Measurements from ENCODE around the gene NKAPL. TPM values are rescaled to one million over a fixed set of nuclear protein-coding genes. Genes with fewer than 3 reads are reported as not detected.
A peak's percentile ranks its signal among the peaks of the same experiment; 100 is the strongest.

The NKAPL gene
- total and polyA plus RNA-seq, 2 donors (not counting 3 experiments of a cell fraction or from before 2014, with no cell fraction given): 0.72 to 1.1 TPM

DNA sequence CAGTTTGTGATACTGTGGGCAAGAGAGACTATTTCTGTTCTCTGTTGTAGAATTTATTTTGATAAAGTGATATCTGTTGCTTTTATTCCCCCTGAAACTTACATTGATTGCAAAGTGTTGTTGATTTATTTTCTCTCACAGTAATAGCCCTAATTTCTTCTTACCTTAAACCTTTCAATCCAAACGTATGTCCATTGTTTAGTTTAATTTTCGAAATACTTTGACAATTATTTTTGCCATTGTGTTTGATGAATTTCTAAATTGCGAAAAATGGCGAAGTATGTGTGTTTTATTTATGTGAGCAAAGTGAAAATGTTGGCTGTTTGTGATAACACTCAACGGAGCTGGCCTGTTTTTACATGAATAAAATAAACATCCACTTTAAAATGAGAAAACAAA is 7.5 kb downstream of the NKAPL start:
- H3K4me3 ChIP-seq (replicated peaks in 1 of 3; ENCODE audit: insufficient read depth in 1 of 3, low read depth in 1 of 3, low read length in 3 of 3): peak overlapping the region; percentile 73 to 96 (median 85)
- peak overlapping the region; percentile 93 for H3K9ac ChIP-seq (replicated peaks; ENCODE audit: extremely low read depth, insufficient read depth, low read length)
- no peak for DNase-seq (ENCODE audit: low read depth, low spot score)
- peak overlapping the region; percentile 97 for H3K4me2 ChIP-seq (ENCODE audit: insufficient read depth, low read length)
- H3K79me2 ChIP-seq (ENCODE audit: control insufficient read depth, insufficient read depth, low read length): peaks cover 12% of the 10 kb centered on the region
- FAIRE-seq: no peak
- H3K4me1 ChIP-seq (ENCODE audit: control insufficient read depth, extremely low read depth, insufficient read depth, low read length): peaks cover 35% of the 10 kb centered on the region
- H4K20me1 ChIP-seq (replicated peaks; ENCODE audit: control insufficient read depth, extremely low read depth, insufficient read depth, low read length): no peaks in the 10 kb centered on the region
- BruUV-seq (replicated peaks): no TSS peak
- dilution Hi-C loops (cut with MboI; ENCODE audit: extremely low pct_ligation_motif_present, low sequenced_read_pairs): no loop called here
- no peaks in the 10 kb centered on the region for H3K9me3 ChIP-seq (replicated peaks; ENCODE audit: control insufficient read depth, insufficient read depth, low read length)
- peak overlapping the region; percentile 74 for H2AFZ ChIP-seq (ENCODE audit: low read depth, low read length)
- ChIA-PET CTCF (interaction anchor here (0.8 to 2.4 kb wide), 7 partner anchors 10 to 132 kb away, joined by 3 to 17 read pairs (median 4); partner anchors contain the start of gene ZKSCAN4), POLR2A (interaction anchor here (0.6 to 2.5 kb wide), 13 partner anchors 12 to 1134 kb away, joined by 3 to 13 read pairs (median 5); partner anchors contain the start of genes PGBD1, ZKSCAN4, ZKSCAN8 and ZSCAN31)
- TF ChIP-seq, protein P1, sequence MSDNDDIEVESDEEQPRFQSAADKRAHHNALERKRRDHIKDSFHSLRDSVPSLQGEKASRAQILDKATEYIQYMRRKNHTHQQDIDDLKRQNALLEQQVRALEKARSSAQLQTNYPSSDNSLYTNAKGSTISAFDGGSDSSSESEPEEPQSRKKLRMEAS (IDR thresholded peaks at IDR 0.05; ENCODE audit: insufficient read depth, insufficient read length): no peak
- TF ChIP-seq MYC (IDR thresholded peaks at IDR 0.05; ENCODE audit: low read depth, low read length) (no peak), FOS (IDR thresholded peaks at IDR 0.05; ENCODE audit: borderline replicate concordance, insufficient read depth, low read length) (no peak), EZH2 (IDR thresholded peaks at IDR 0.05; ENCODE audit: borderline replicate concordance, low read depth, low read length, severe bottlenecking) (no peak)
- peaks cover 0 to 3% of the 10 kb centered on the region in 2 experiments for H3K27me3 ChIP-seq (ENCODE audit: control insufficient read depth in 2 of 2, insufficient read depth in 2 of 2, low read length in 2 of 2)
- H3K9me1 ChIP-seq (replicated peaks; ENCODE audit: control insufficient read depth, extremely low read depth, insufficient read depth, low read length): peaks cover 2% of the 10 kb centered on the region
- H3K36me3 ChIP-seq (ENCODE audit: control insufficient read depth in 2 of 2, extremely low read depth in 1 of 2, insufficient read depth in 2 of 2, low read length in 2 of 2): no peaks in the 10 kb centered on the region
- peak overlapping the region; percentile 71 for H3K27ac ChIP-seq (ENCODE audit: insufficient read depth, low read depth, low read length)
- intact Hi-C loops (cut with micrococcal nuclease): loop anchor here (2.0 kb wide), 2 partner anchors 14 to 82 kb away; partner anchors contain the start of genes PGBD1 and ZKSCAN3

DNA sequence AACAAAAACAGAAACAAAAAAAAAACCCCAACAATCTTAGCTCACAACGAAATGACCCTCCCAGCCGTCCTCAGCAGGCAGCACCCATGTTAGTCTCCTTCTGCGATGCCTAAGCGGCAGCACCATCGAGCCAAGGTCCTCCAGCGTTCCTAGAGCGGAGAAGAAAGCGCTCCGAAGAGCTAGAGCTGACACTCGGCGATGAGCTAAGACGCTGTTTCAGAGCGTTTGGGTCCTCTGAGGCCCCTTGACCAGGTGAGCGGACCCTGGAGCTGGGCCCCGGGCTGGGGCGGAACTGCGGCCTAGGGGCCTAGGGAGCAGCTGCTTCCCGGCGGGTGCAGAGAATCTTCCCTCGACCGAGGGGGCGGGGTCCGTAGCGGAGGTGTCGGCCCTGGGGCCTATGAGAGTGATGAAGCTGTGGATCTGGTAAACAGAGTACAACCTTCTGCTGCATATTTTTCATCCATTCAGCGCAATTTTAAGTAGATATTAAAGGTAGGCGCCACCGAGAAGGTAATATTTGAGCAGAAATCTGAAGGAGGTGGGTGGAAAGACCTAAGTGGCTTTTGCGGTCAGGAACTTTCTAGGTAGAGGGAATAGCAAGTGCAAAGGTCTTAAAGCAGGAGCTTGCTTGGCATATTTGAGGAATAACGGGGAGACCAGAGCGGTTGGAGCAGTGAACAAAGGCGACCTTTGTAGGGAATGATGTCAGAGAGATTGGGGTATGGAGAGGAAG is 8.0 kb downstream of the NKAPL start, which contains the start of gene ZSCAN26:
ZSCAN26 (plus strand) TSS at position 182 of the 733 bp plus-strand sequence. CDS start 4,777 bp downstream, outside the sequence.
- Histone ChIP-seq H3K9me3 (replicated peaks; ENCODE audit: control insufficient read depth, insufficient read depth, low read length) (no peaks in the 10 kb centered on the region), H3K36me3 (ENCODE audit: control insufficient read depth in 2 of 2, extremely low read depth in 1 of 2, insufficient read depth in 2 of 2, low read length in 2 of 2) (peaks cover 2 to 4% of the 10 kb centered on the region in 2 experiments), H3K27me3 (ENCODE audit: control insufficient read depth in 2 of 2, insufficient read depth in 2 of 2, low read length in 2 of 2) (peaks cover 0 to 3% of the 10 kb centered on the region in 2 experiments), H3K4me2 (ENCODE audit: insufficient read depth, low read length) (peak within 1 kb of the TSS; percentile 97), H3K9me1 (replicated peaks; ENCODE audit: control insufficient read depth, extremely low read depth, insufficient read depth, low read length) (peaks cover 2% of the 10 kb centered on the region), H3K27ac (ENCODE audit: insufficient read depth, low read depth, low read length) (peak within 1 kb of the TSS; percentile 71), H3K79me2 (ENCODE audit: control insufficient read depth, insufficient read depth, low read length) (peaks cover 12% of the 10 kb centered on the region), H3K4me1 (ENCODE audit: control insufficient read depth, extremely low read depth, insufficient read depth, low read length) (peaks cover 35% of the 10 kb centered on the region), H4K20me1 (replicated peaks; ENCODE audit: control insufficient read depth, extremely low read depth, insufficient read depth, low read length) (no peaks in the 10 kb centered on the region), H2AFZ (ENCODE audit: low read depth, low read length) (peak within 1 kb of the TSS; percentile 74), H3K4me3 (replicated peaks in 1 of 3; ENCODE audit: insufficient read depth in 1 of 3, low read depth in 1 of 3, low read length in 3 of 3) (peak within 1 kb of the TSS; percentile 73 to 96 (median 85)), H3K9ac (replicated peaks; ENCODE audit: extremely low read depth, insufficient read depth, low read length) (peak within 1 kb of the TSS; percentile 93)
- POLR2A ChIA-PET: interaction anchor here (0.6 to 2.5 kb wide), 13 partner anchors 12 to 1135 kb away, joined by 3 to 13 read pairs (median 5); partner anchors contain the start of genes PGBD1, ZKSCAN4, ZKSCAN8 and ZSCAN31
- TF ChIP-seq FOS (IDR thresholded peaks at IDR 0.05; ENCODE audit: borderline replicate concordance, insufficient read depth, low read length): no peak
- peak; percentile 60 for TF ChIP-seq POLR2AphosphoS5 (IDR thresholded peaks at IDR 0.05; ENCODE audit: insufficient read depth, low read depth, low read length)
- no peak for TF ChIP-seq EZH2 (IDR thresholded peaks at IDR 0.05; ENCODE audit: borderline replicate concordance, low read depth, low read length, severe bottlenecking)
- TF ChIP-seq, protein P2, sequence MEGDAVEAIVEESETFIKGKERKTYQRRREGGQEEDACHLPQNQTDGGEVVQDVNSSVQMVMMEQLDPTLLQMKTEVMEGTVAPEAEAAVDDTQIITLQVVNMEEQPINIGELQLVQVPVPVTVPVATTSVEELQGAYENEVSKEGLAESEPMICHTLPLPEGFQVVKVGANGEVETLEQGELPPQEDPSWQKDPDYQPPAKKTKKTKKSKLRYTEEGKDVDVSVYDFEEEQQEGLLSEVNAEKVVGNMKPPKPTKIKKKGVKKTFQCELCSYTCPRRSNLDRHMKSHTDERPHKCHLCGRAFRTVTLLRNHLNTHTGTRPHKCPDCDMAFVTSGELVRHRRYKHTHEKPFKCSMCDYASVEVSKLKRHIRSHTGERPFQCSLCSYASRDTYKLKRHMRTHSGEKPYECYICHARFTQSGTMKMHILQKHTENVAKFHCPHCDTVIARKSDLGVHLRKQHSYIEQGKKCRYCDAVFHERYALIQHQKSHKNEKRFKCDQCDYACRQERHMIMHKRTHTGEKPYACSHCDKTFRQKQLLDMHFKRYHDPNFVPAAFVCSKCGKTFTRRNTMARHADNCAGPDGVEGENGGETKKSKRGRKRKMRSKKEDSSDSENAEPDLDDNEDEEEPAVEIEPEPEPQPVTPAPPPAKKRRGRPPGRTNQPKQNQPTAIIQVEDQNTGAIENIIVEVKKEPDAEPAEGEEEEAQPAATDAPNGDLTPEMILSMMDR (IDR thresholded peaks at IDR 0.05; ENCODE audit: extremely low read depth in 1 of 2, insufficient read depth in 1 of 2, low read depth in 1 of 2, low read length in 2 of 2): no peak
- TF ChIP-seq, protein P1 (IDR thresholded peaks at IDR 0.05; ENCODE audit: insufficient read depth, insufficient read length): no peak
- no peak for TF ChIP-seq MYC (IDR thresholded peaks at IDR 0.05; ENCODE audit: low read depth, low read length)
- TF ChIP-seq GATA2 (IDR thresholded peaks at IDR 0.05; ENCODE audit: insufficient read depth, insufficient read length, low read depth, low read length): no peak
- peak; percentile 81 for TF ChIP-seq POLR2A (IDR thresholded peaks at IDR 0.05; ENCODE audit: low read depth, low read length)
- no peak for TF ChIP-seq JUN (IDR thresholded peaks at IDR 0.05; ENCODE audit: borderline replicate concordance, insufficient read depth, insufficient read length, low read depth)
- CTCF ChIA-PET: interaction anchor here (0.7 to 2.4 kb wide), 10 partner anchors 10 to 132 kb away, joined by 3 to 17 read pairs (median 4); partner anchors contain the start of genes PGBD1, ZKSCAN4 and ZKSCAN8
- dilution Hi-C loops (cut with MboI; ENCODE audit: extremely low pct_ligation_motif_present, low sequenced_read_pairs) (no loop called here), intact Hi-C loops (cut with micrococcal nuclease) (loop anchor here (1.0 to 2.0 kb wide), 6 partner anchors 14 to 143 kb away; partner anchors contain the start of genes PGBD1, ZKSCAN3, ZKSCAN4 and ZSCAN16)
- FAIRE-seq: peak; percentile 76
- TSS peak; percentile 75 for BruUV-seq (replicated peaks)
- DNase-seq (ENCODE audit: low read depth, low spot score): peak; percentile 92
